T-helper 1 cell (primary cell): ENCODE results near the gene MKNK1.

Source experiments
- DNase-seq, 5 donors: peaks; one replicate each; pipeline ENCODE4 v3.0.0-alpha.2; 2012 to 2020

MKNK1 gene

GRCh38 chr1:46557403-46557802 is 46.7 kb downstream of the MKNK1 start:
- no peak for DNase-seq

- DNase-seq: no peak
Observed at GRCh38 chr1:46556822-46557221, 47.2 kb downstream of the MKNK1 start.

- no peak for DNase-seq
Observed at GRCh38 chr1:46555826-46556619, 48.0 kb downstream of the MKNK1 start.

GRCh38 chr1:46554597-46555381 is 49.3 kb downstream of the MKNK1 start:
- DNase-seq: no peak

GRCh38 chr1:46554236-46554596 is 49.9 kb downstream of the MKNK1 start:
- no peak for DNase-seq

GRCh38 chr1:46553506-46553905 is 50.6 kb downstream of the MKNK1 start:
- no peak for DNase-seq

- DNase-seq: no peak
Observed at GRCh38 chr1:46552357-46553237, 51.5 kb downstream of the MKNK1 start.

- no peak for DNase-seq
Observed at GRCh38 chr1:46551597-46552095, 52.4 kb downstream of the MKNK1 start, which contains the start of gene KNCN. Gene KNCN, minus strand, starts transcription at chr1:46551647. Its CDS starts 432 bp downstream, at chr1:46551215.

- DNase-seq: no peak
Observed at GRCh38 chr1:46550751-46551231, 53.3 kb downstream of the MKNK1 start.

- DNase-seq: peak in 3 of 5 donors; percentile 37 to 52 (median 44)
Observed at GRCh38 chr1:46549697-46550681, 54.1 kb downstream of the MKNK1 start.

- DNase-seq: peak in 1 of 5 donors; percentile 30
Observed at GRCh38 chr1:46547481-46548383, 56.3 kb downstream of the MKNK1 start.

GRCh38 chr1:46546210-46546609 is 57.9 kb downstream of the MKNK1 start:
- no peak for DNase-seq

GRCh38 chr1:46545784-46546183 is 58.3 kb downstream of the MKNK1 start:
- no peak for DNase-seq

GRCh38 chr1:46544561-46545240 is 59.4 kb downstream of the MKNK1 start:
- DNase-seq: no peak

- DNase-seq: no peak
Observed at GRCh38 chr1:46543761-46544560, 60.1 kb downstream of the MKNK1 start.

GRCh38 chr1:46543382-46543760 is 60.7 kb downstream of the MKNK1 start:
- no peak for DNase-seq

- DNase-seq: no peak
Observed at GRCh38 chr1:46539972-46540371, 64.1 kb downstream of the MKNK1 start.

GRCh38 chr1:46538147-46538546 is 65.9 kb downstream of the MKNK1 start:
- no peak for DNase-seq

GRCh38 chr1:46537651-46538050 is 66.4 kb downstream of the MKNK1 start:
- no peak for DNase-seq
